Liver (tissue), 9 donors: ENCODE results near the gene GUCA1A. TPM values are rescaled to one million over a fixed set of nuclear protein-coding genes. Genes with fewer than 3 reads are reported as not detected.

Source experiments
- DNase-seq: peaks from one replicate; pipeline ENCODE4 v3.0.0-alpha.2; 2017; ENCODE audit warnings: low spot score
- H3K27ac ChIP-seq, 2 donors: one replicate each; pipeline ENCODE4 v1.7.0; 2013; ENCODE audit warnings: inconsistent platforms in 2 of 2, low read length in 2 of 2, control low read depth in 1 of 2, low read depth in 1 of 2, mild to moderate bottlenecking in 1 of 2
- H3K27me3 ChIP-seq, 4 donors: one replicate each; pipeline versions ENCODE4 v1.6.1 to v1.7.0; 2013; ENCODE audit warnings: low read length in 3 of 4, inconsistent platforms in 1 of 4, mild to moderate bottlenecking in 1 of 4, moderate library complexity in 1 of 4; ENCODE audit not compliant: control insufficient read depth in 4 of 4, insufficient read depth in 4 of 4
- H3K36me3 ChIP-seq, 4 donors: one replicate each; pipeline versions ENCODE4 v1.6.1 to v1.7.0; 2013; ENCODE audit warnings: low read length in 3 of 4, mild to moderate bottlenecking in 3 of 4, low read depth in 1 of 4, moderate library complexity in 1 of 4; ENCODE audit not compliant: control insufficient read depth in 4 of 4, insufficient read depth in 3 of 4
- H3K4me1 ChIP-seq, 4 donors: one replicate each; pipeline versions ENCODE4 v1.6.1 to v1.7.0; 2013; ENCODE audit warnings: low read length in 3 of 4, mild to moderate bottlenecking in 3 of 4, moderate library complexity in 1 of 4; ENCODE audit not compliant: control insufficient read depth in 4 of 4, insufficient read depth in 4 of 4
- H3K4me3 ChIP-seq, 3 donors: one replicate each; pipeline versions ENCODE4 v1.6.1 to v1.7.0; 2013; ENCODE audit warnings: low read length in 3 of 3, control low read depth in 1 of 3, low read depth in 1 of 3, mild to moderate bottlenecking in 1 of 3
- H3K9ac ChIP-seq, 2 donors: one replicate each; pipeline ENCODE4 v1.7.0; 2013; ENCODE audit warnings: low read length in 2 of 2, mild to moderate bottlenecking in 2 of 2, moderate library complexity in 2 of 2, control low read depth in 1 of 2, low read depth in 1 of 2
- H3K9me3 ChIP-seq, 4 donors: one replicate each; pipeline versions ENCODE4 v1.6.1 to v1.7.0; 2013; ENCODE audit warnings: low read length in 3 of 4; ENCODE audit not compliant: control insufficient read depth in 4 of 4
- ATF3 ChIP-seq: IDR thresholded peaks from 2 replicates; pipeline ENCODE4 v1.6.1; 2016; ENCODE audit warnings: antibody characterized with exemption
- CTCF ChIP-seq: fragments of 150-350 bp; IDR thresholded peaks from 2 replicates; pipeline ENCODE4 v1.5.1; 2017; ENCODE audit warnings: improper control_type of control experiment, low read depth, low read length; ENCODE audit not compliant: missing input control
- EGR1 ChIP-seq, 2 donors: IDR thresholded peaks; 2 replicates each; pipeline ENCODE4 v1.6.1; 2016 to 2018; ENCODE audit warnings: antibody characterized with exemption in 2 of 2, low read depth in 2 of 2
- FOXA1 ChIP-seq: IDR thresholded peaks from 2 replicates; pipeline ENCODE4 v1.6.1; 2016; ENCODE audit warnings: antibody characterized with exemption
- FOXA2 ChIP-seq: IDR thresholded peaks from 2 replicates; pipeline ENCODE4 v1.6.1; 2016; ENCODE audit warnings: antibody characterized with exemption
- GABPA ChIP-seq, 2 donors: IDR thresholded peaks in 1 of 2; conservative IDR thresholded peaks in 1 of 2; 2 replicates each; pipeline ENCODE4 v1.6.1; 2016; ENCODE audit warnings: antibody characterized with exemption in 2 of 2, mild to moderate bottlenecking in 1 of 2, moderate library complexity in 1 of 2
- HNF4A ChIP-seq, 2 donors: conservative IDR thresholded peaks; 2 replicates each; pipeline ENCODE4 v1.6.1; 2016; ENCODE audit warnings: antibody characterized with exemption in 2 of 2, mild to moderate bottlenecking in 2 of 2
- HNF4G ChIP-seq: IDR thresholded peaks from 2 replicates; pipeline ENCODE4 v1.6.1; 2016; ENCODE audit warnings: antibody characterized with exemption
- JUND ChIP-seq, 2 donors: IDR thresholded peaks; 2 replicates each; pipeline ENCODE4 v1.6.1; 2016; ENCODE audit warnings: antibody characterized with exemption in 2 of 2
- MAX ChIP-seq: IDR thresholded peaks from 2 replicates; pipeline ENCODE4 v1.6.1; 2016; ENCODE audit warnings: antibody characterized with exemption
- NR2F2 ChIP-seq: IDR thresholded peaks from 2 replicates; pipeline ENCODE4 v1.6.1; 2016; ENCODE audit warnings: antibody characterized with exemption
- RAD21 ChIP-seq, 2 donors: IDR thresholded peaks; 2 replicates each; pipeline ENCODE4 v1.6.1; 2016; ENCODE audit warnings: antibody characterized with exemption in 2 of 2, mild to moderate bottlenecking in 2 of 2
- REST ChIP-seq: IDR thresholded peaks from 2 replicates; pipeline ENCODE4 v1.6.1; 2016; ENCODE audit warnings: antibody characterized with exemption, mild to moderate bottlenecking
- RXRA ChIP-seq, 2 donors: IDR thresholded peaks; 2 replicates each; pipeline ENCODE4 v1.6.1; 2017 to 2018; ENCODE audit warnings: antibody characterized with exemption in 2 of 2, mild to moderate bottlenecking in 1 of 2
- SP1 ChIP-seq: IDR thresholded peaks from 2 replicates; pipeline ENCODE4 v1.6.1; 2018; ENCODE audit warnings: antibody characterized with exemption, mild to moderate bottlenecking
- TAF1 ChIP-seq: conservative IDR thresholded peaks from 2 replicates; pipeline ENCODE4 v1.6.1; 2016; ENCODE audit warnings: antibody characterized with exemption, mild to moderate bottlenecking
- YY1 ChIP-seq: IDR thresholded peaks from 2 replicates; pipeline ENCODE4 v1.6.1; 2016; ENCODE audit warnings: antibody characterized with exemption, mild to moderate bottlenecking
- ZBTB33 ChIP-seq: IDR thresholded peaks from 2 replicates; pipeline ENCODE4 v1.6.1; 2016; ENCODE audit warnings: antibody characterized with exemption
- WGBS: extraction: QIAGEN DNeasy Blood & Tissue Kit; methylation state at CpG from one replicate; pipeline ENCODE4 v1.1.7; 2013; 5-methylcytosine and 5-hydroxymethylcytosine counted together
- polyA plus RNA-seq, 2 donors: library from polyadenylated mRNA; stranded (reverse) in 1 of 2; unstranded in 1 of 2; fragments of 200-250 nt in 1 of 2; fragments of >200 nt in 1 of 2; fragmentation: Nextera tagmentation in 1 of 2; extraction: Ambion mirVana in 1 of 2; gene quantifications; one replicate each; pipeline versions ENCODE4 v1.2.1 to v1.2.3, GENCODE V29; 2013 to 2015
- total RNA-seq, 2 donors: library from RNA; depleted of rRNA; stranded (reverse); fragments of >200 nt; gene quantifications; one replicate each; pipeline ENCODE4 v1.2.3, GENCODE V29; 2014
- donor health status: healthy.
- donor health status: healthy.
- donor health status: healthy.
- donor health status: healthy.
- donor health status: healthy.

The GUCA1A gene
- total and polyA plus RNA-seq, 4 donors = not detected

- no peak for DNase-seq
Measured at GRCh38 chr6:42135161-42135560, 38.0 kb upstream of the GUCA1A start.

More at GRCh38 chr6:42135161-42135560, 38.0 kb upstream of the GUCA1A start:
- Histone ChIP-seq H3K27ac (no peak overlapping the region), H3K36me3 (no peaks in the 10 kb centered on the region), H3K9ac (no peak overlapping the region), H3K27me3 (no peaks in the 10 kb centered on the region), H3K9me3 (no peaks in the 10 kb centered on the region), H3K4me3 (no peak overlapping the region), H3K4me1 (peaks cover 0 to 2% (median 0%) of the 10 kb centered on the region in 4 donors)
- TF ChIP-seq TAF1 (no peak), RAD21 (IDR thresholded peaks at IDR 0.05) (no peak), CTCF (no peak), NR2F2 (no peak), SP1 (no peak), ZBTB33 (no peak), HNF4G (no peak), REST (no peak), JUND (IDR thresholded peaks at IDR 0.05) (no peak), MAX (no peak), HNF4A (conservative IDR thresholded peaks at IDR 0.05) (no peak), EGR1 (IDR thresholded peaks at IDR 0.05; ENCODE audit: low read depth in 2 of 2) (no peak), FOXA1 (no peak), RXRA (IDR thresholded peaks at IDR 0.05) (no peak), YY1 (no peak), ATF3 (no peak), GABPA (IDR thresholded peaks at IDR 0.05 in 1 of 2, conservative IDR thresholded peaks at IDR 0.05 in 1 of 2) (no peak), FOXA2 (no peak)
- WGBS = 88% methylated on average over 12 of the region's 12 CpGs
